Hepatocyte (in vitro differentiated cells): ENCODE data around the gene PRCC. TPM values are rescaled to one million over a fixed set of nuclear protein-coding genes. Genes with fewer than 3 reads are reported as not detected.

Experiments used
- DNase-seq: peaks from one replicate; pipeline ENCODE4 v3.0.0-alpha.2; 2016; ENCODE audit warnings: low spot score
- H2AFZ ChIP-seq: fragments of 200-600 bp; sonication (generic); 2 replicates; pipeline ENCODE4 v1.6.0; 2016; ENCODE audit warnings: antibody characterized with exemption, mild to moderate bottlenecking
- H3K27ac ChIP-seq: fragments of 200-600 bp; sonication (generic); 2 replicates; pipeline ENCODE4 v1.5.1; 2016; ENCODE audit warnings: mild to moderate bottlenecking
- H3K27me3 ChIP-seq: fragments of 200-600 bp; sonication (generic); 2 replicates; pipeline ENCODE4 v1.6.1; 2016
- H3K36me3 ChIP-seq: fragments of 200-600 bp; sonication (generic); replicated peaks from 2 replicates; pipeline ENCODE4 v1.5.1; 2016; ENCODE audit warnings: low read depth; ENCODE audit not compliant: insufficient read depth
- H3K4me1 ChIP-seq: fragments of 200-600 bp; sonication (generic); 2 replicates; pipeline ENCODE4 v1.5.1; 2016; ENCODE audit warnings: mild to moderate bottlenecking, moderate library complexity; ENCODE audit not compliant: insufficient read depth
- H3K4me2 ChIP-seq: fragments of 200-600 bp; sonication (generic); 2 replicates; pipeline ENCODE4 v1.6.0; 2016
- H3K4me3 ChIP-seq: fragments of 200-600 bp; sonication (generic); 2 replicates; pipeline ENCODE4 v1.5.1; 2016; ENCODE audit warnings: mild to moderate bottlenecking
- H3K79me2 ChIP-seq: fragments of 200-600 bp; sonication (generic); 2 replicates; pipeline ENCODE4 v1.6.0; 2017; ENCODE audit warnings: mild to moderate bottlenecking
- H3K9me2 ChIP-seq: fragments of 200-600 bp; sonication (generic); replicated peaks from 2 replicates; pipeline ENCODE4 v1.6.0; 2017; ENCODE audit warnings: mild to moderate bottlenecking; ENCODE audit not compliant: insufficient read depth
- H3K9me3 ChIP-seq: fragments of 200-600 bp; sonication (generic); 2 replicates; pipeline ENCODE4 v1.5.1; 2016; ENCODE audit warnings: low read depth, mild to moderate bottlenecking
- H4K20me1 ChIP-seq: fragments of 200-600 bp; sonication (generic); 2 replicates; pipeline ENCODE4 v1.6.0; 2016; ENCODE audit warnings: mild to moderate bottlenecking; ENCODE audit not compliant: insufficient read depth, poor library complexity, severe bottlenecking
- CTCF ChIP-seq: fragments of 200-600 bp; sonication (generic); IDR thresholded peaks from 2 replicates; pipeline ENCODE4 v1.5.1; 2016; ENCODE audit warnings: antibody characterized with exemption, mild to moderate bottlenecking; ENCODE audit not compliant: poor library complexity
- EZH2 ChIP-seq: fragments of 200-600 bp; sonication (generic); IDR thresholded peaks from 2 replicates; pipeline ENCODE4 v1.6.1; 2016; ENCODE audit warnings: antibody characterized with exemption, mild to moderate bottlenecking, borderline replicate concordance
- EZH2phosphoT487 ChIP-seq: fragments of 200-600 bp; sonication (generic); IDR thresholded peaks from one replicate; pipeline ENCODE4 v1.6.1; 2018; ENCODE audit warnings: antibody characterized with exemption, mild to moderate bottlenecking, low read depth, moderate library complexity; ENCODE audit not compliant: unreplicated experiment, severe bottlenecking
- WGBS: methylation state at CpG from one replicate; pipeline ENCODE4 v1.1.6; 2016; ENCODE audit warnings: low lambda C conversion rate; ENCODE audit errors: missing lambda C conversion rate; 5-methylcytosine and 5-hydroxymethylcytosine counted together
- polyA plus RNA-seq: library from polyadenylated mRNA; unstranded; fragments of >200 nt; fragmentation: Nextera tagmentation; extraction: Ambion mirVana; gene quantifications from 2 replicates; pipeline ENCODE4 v1.2.1, GENCODE V29; 2016
- total RNA-seq: library from RNA; depleted of rRNA; stranded (reverse); fragments of >200 nt; gene quantifications from 2 replicates; pipeline ENCODE4 v1.2.3, GENCODE V29; 2014

The PRCC gene
- total and polyA plus RNA-seq, 2 experiments from 2014 or later = 35.9 to 108 TPM

- peak; percentile 43 for DNase-seq
- Histone ChIP-seq H3K36me3 (no peaks in the 10 kb centered on the region), H3K4me2 (no peak overlapping the region), H3K4me1 (peaks cover 20% of the 10 kb centered on the region), H3K9me3 (no peaks in the 10 kb centered on the region), H3K9me2 (no peaks in the 10 kb centered on the region), H3K4me3 (no peak overlapping the region), H3K27ac (no peak overlapping the region), H4K20me1 (no peaks in the 10 kb centered on the region), H3K27me3 (peaks cover 6% of the 10 kb centered on the region), H3K79me2 (no peaks in the 10 kb centered on the region), H2AFZ (no peak overlapping the region)
- TF ChIP-seq EZH2 (no peak), EZH2phosphoT487 (no peak), CTCF (no peak)
- WGBS = 70% methylated on average over 5 of the region's 5 CpGs
Observed at GRCh38 chr1:156815307-156815826, 48.0 kb downstream of the PRCC start.

- H3K36me3 ChIP-seq = no peaks in the 10 kb centered on the region
- no peak overlapping the region for H3K4me2 ChIP-seq
- TF ChIP-seq EZH2phosphoT487 = no peak
- TF ChIP-seq CTCF = no peak
- no peak for TF ChIP-seq EZH2
- H3K9me2 ChIP-seq = no peaks in the 10 kb centered on the region
- 79% methylated on average over 9 of the region's 10 CpGs for WGBS
- H2AFZ ChIP-seq = no peak overlapping the region
- H3K27ac ChIP-seq = no peak overlapping the region
- H3K4me3 ChIP-seq = no peak overlapping the region
- H3K27me3 ChIP-seq = peaks cover 6% of the 10 kb centered on the region
- H3K4me1 ChIP-seq = peaks cover 20% of the 10 kb centered on the region
- H3K9me3 ChIP-seq = no peaks in the 10 kb centered on the region
- DNase-seq = no peak
- H4K20me1 ChIP-seq = no peaks in the 10 kb centered on the region
- no peaks in the 10 kb centered on the region for H3K79me2 ChIP-seq
Observed at GRCh38 chr1:156815961-156816422, 48.7 kb downstream of the PRCC start.

GRCh38 chr1:156816561-156817328 lies 49.4 kb downstream of the PRCC start, which contains the start of gene SH2D2A:
SH2D2A (minus strand) TSS chr1:156816848; CDS start chr1:156816708, 140 bp downstream.
- TF ChIP-seq EZH2phosphoT487 = no peak
- no peak for TF ChIP-seq CTCF
- no peak for TF ChIP-seq EZH2
- DNase-seq = no peak
- Histone ChIP-seq H3K4me3 (no peak within 1 kb of the TSS), H3K9me2 (no peaks in the 10 kb centered on the region), H3K36me3 (no peaks in the 10 kb centered on the region), H3K9me3 (no peaks in the 10 kb centered on the region), H2AFZ (no peak within 1 kb of the TSS), H3K27me3 (peaks cover 6% of the 10 kb centered on the region), H3K4me1 (peaks cover 20% of the 10 kb centered on the region), H3K79me2 (no peaks in the 10 kb centered on the region), H3K27ac (no peak within 1 kb of the TSS), H4K20me1 (no peaks in the 10 kb centered on the region), H3K4me2 (no peak within 1 kb of the TSS)
- WGBS = 72% methylated on average over 9 of the region's 10 CpGs
